GM21367 (cell line): ENCODE measurements around the gene IFT20.
"Not testable (repeated sequence)": the region's sequence is repeated elsewhere in the genome, so short reads cannot be mapped to it uniquely, and the experiment has no call there.

Experiments
- ATAC-seq: cut with Tn5 transposase; IDR thresholded peaks from one replicate; pipeline ENCODE4 v1.9.1; 2021; ENCODE audit not compliant: unreplicated experiment

The IFT20 gene

GRCh38 chr17:28364665-28365363 is 29.5 kb upstream of the IFT20 start, which contains the start of gene SEBOX:
TSS of gene SEBOX (minus strand) at chr17:28365199. CDS start at chr17:28365151, 48 bp downstream.
- no peak for ATAC-seq

GRCh38 chr17:28363776-28364650 is 28.7 kb upstream of the IFT20 start:
- ATAC-seq, result no peak

GRCh38 chr17:28363186-28363585 is 27.9 kb upstream of the IFT20 start:
- ATAC-seq, result no peak

GRCh38 chr17:28357901-28358197 is 22.6 kb upstream of the IFT20 start:
- ATAC-seq, result no peak

GRCh38 chr17:28357061-28357900 is 22.0 kb upstream of the IFT20 start, which contains the start of gene POLDIP2:
TSS of gene POLDIP2 (minus strand) at chr17:28357527. CDS start at chr17:28357448, 79 bp downstream.
- peak; percentile 77 for ATAC-seq

- ATAC-seq, result no peak
Observed at GRCh38 chr17:28350271-28350670, 15.0 kb upstream of the IFT20 start.

- no peak for ATAC-seq
Observed at GRCh38 chr17:28348979-28349378, 13.7 kb upstream of the IFT20 start.

- no peak for ATAC-seq
Observed at GRCh38 chr17:28347261-28347891, 12.1 kb upstream of the IFT20 start.

GRCh38 chr17:28346746-28347246 is 11.5 kb upstream of the IFT20 start:
- ATAC-seq, result no peak

GRCh38 chr17:28346199-28346580 is 10.9 kb upstream of the IFT20 start:
- no peak for ATAC-seq

GRCh38 chr17:28345419-28346198 is 10.3 kb upstream of the IFT20 start:
- ATAC-seq, result no peak

GRCh38 chr17:28344435-28344901 is 9.2 kb upstream of the IFT20 start:
- ATAC-seq, result no peak

- ATAC-seq, result no peak
Observed at GRCh38 chr17:28344011-28344410, 8.7 kb upstream of the IFT20 start.

- ATAC-seq, result no peak
Observed at GRCh38 chr17:28343491-28343932, 8.2 kb upstream of the IFT20 start.

GRCh38 chr17:28342313-28342712 is 7.0 kb upstream of the IFT20 start:
- no peak for ATAC-seq

- no peak for ATAC-seq
Observed at GRCh38 chr17:28341516-28341915, 6.2 kb upstream of the IFT20 start.

GRCh38 chr17:28340374-28340773 is 5.1 kb upstream of the IFT20 start:
- no peak for ATAC-seq

GRCh38 chr17:28339431-28339830 is 4.2 kb upstream of the IFT20 start:
- no peak for ATAC-seq

- ATAC-seq, result not testable (repeated sequence)
Observed at GRCh38 chr17:28338769-28339212, 3.5 kb upstream of the IFT20 start.
